Measurements from ENCODE around the gene RAI1. TPM values are rescaled to one million over a fixed set of nuclear protein-coding genes. Genes with fewer than 3 reads are reported as not detected.

RAI1 gene
- total RNA-seq, 1 experiment from 2014 or later = 12.7 TPM

- H3K27ac ChIP-seq = no peak overlapping the region
- no peaks in the 10 kb centered on the region for H3K27me3 ChIP-seq (replicated peaks)
- no peak overlapping the region for H3K4me3 ChIP-seq
- H3K4me1 ChIP-seq (replicated peaks) = peaks cover 32% of the 10 kb centered on the region
- no peak for DNase-seq (ENCODE audit: low read depth in 1 of 2, low spot score in 2 of 2)
- no peaks in the 10 kb centered on the region for H3K9me3 ChIP-seq (replicated peaks)
- H3K36me3 ChIP-seq = peaks cover 4% of the 10 kb centered on the region; the same call in 1 of the 2 replicates
These were observed 104.1 kb downstream of the RAI1 start for GRCh38 chr17:17785407-17785806.

- Histone ChIP-seq H3K9me3 (replicated peaks) (no peaks in the 10 kb centered on the region), H3K4me1 (replicated peaks) (peaks cover 19% of the 10 kb centered on the region), H3K27me3 (replicated peaks) (no peaks in the 10 kb centered on the region), H3K4me3 (no peak overlapping the region), H3K36me3 (peaks cover 4% of the 10 kb centered on the region; the same call in 1 of the 2 replicates), H3K27ac (no peak overlapping the region)
- DNase-seq (ENCODE audit: low read depth in 1 of 2, low spot score in 2 of 2) = no peak
These were observed 105.7 kb downstream of the RAI1 start for GRCh38 chr17:17786998-17787397.

- Histone ChIP-seq H3K4me1 (replicated peaks) (peaks cover 19% of the 10 kb centered on the region), H3K27ac (no peak overlapping the region), H3K27me3 (replicated peaks) (no peaks in the 10 kb centered on the region), H3K4me3 (no peak overlapping the region), H3K9me3 (replicated peaks) (no peaks in the 10 kb centered on the region), H3K36me3 (peaks cover 4% of the 10 kb centered on the region; the same call in 1 of the 2 replicates)
- DNase-seq (ENCODE audit: low read depth in 1 of 2, low spot score in 2 of 2) = no peak
These were observed 106.3 kb downstream of the RAI1 start for GRCh38 chr17:17787568-17787967.

GRCh38 chr17:17788967-17789366 is 107.7 kb downstream of the RAI1 start:
- Histone ChIP-seq H3K9me3 (replicated peaks) (no peaks in the 10 kb centered on the region), H3K4me3 (no peak overlapping the region), H3K36me3 (peaks cover 15% of the 10 kb centered on the region), H3K27me3 (replicated peaks) (no peaks in the 10 kb centered on the region), H3K27ac (no peak overlapping the region), H3K4me1 (replicated peaks) (peaks cover 19% of the 10 kb centered on the region)
- no peak for DNase-seq (ENCODE audit: low read depth in 1 of 2, low spot score in 2 of 2)

- no peak overlapping the region for H3K4me3 ChIP-seq
These were observed 108.2 kb downstream of the RAI1 start for GRCh38 chr17:17789410-17789809.

GRCh38 chr17:17789828-17790636 is 108.8 kb downstream of the RAI1 start:
- Histone ChIP-seq H3K27me3 (replicated peaks) (no peaks in the 10 kb centered on the region), H3K9me3 (replicated peaks) (no peaks in the 10 kb centered on the region), H3K36me3 (peaks cover 26% of the 10 kb centered on the region), H3K27ac (no peak overlapping the region), H3K4me1 (replicated peaks) (peaks cover 18% of the 10 kb centered on the region), H3K4me3 (no peak overlapping the region)
- DNase-seq (ENCODE audit: low read depth in 1 of 2, low spot score in 2 of 2) = no peak

More at GRCh38 chr17:17789410-17789809, 108.2 kb downstream of the RAI1 start:
- Histone ChIP-seq H3K4me1 (replicated peaks) (peaks cover 19% of the 10 kb centered on the region), H3K36me3 (peaks cover 20% of the 10 kb centered on the region), H3K9me3 (replicated peaks) (no peaks in the 10 kb centered on the region), H3K27ac (no peak overlapping the region), H3K27me3 (replicated peaks) (no peaks in the 10 kb centered on the region)
- no peak for DNase-seq (ENCODE audit: low read depth in 1 of 2, low spot score in 2 of 2)

- H3K27ac ChIP-seq = no peak overlapping the region
- peaks cover 10% of the 10 kb centered on the region for H3K4me1 ChIP-seq (replicated peaks)
- H3K36me3 ChIP-seq = peaks cover 34% of the 10 kb centered on the region
- no peaks in the 10 kb centered on the region for H3K9me3 ChIP-seq (replicated peaks)
- H3K4me3 ChIP-seq = no peak overlapping the region
- DNase-seq (ENCODE audit: low read depth in 1 of 2, low spot score in 2 of 2) = no peak
- H3K27me3 ChIP-seq (replicated peaks) = no peaks in the 10 kb centered on the region
These were observed 109.6 kb downstream of the RAI1 start for GRCh38 chr17:17790637-17791464.

GRCh38 chr17:17792037-17792550 is 110.8 kb downstream of the RAI1 start:
- Histone ChIP-seq H3K9me3 (replicated peaks) (no peaks in the 10 kb centered on the region), H3K36me3 (peaks cover 47% of the 10 kb centered on the region), H3K27ac (no peak overlapping the region), H3K27me3 (replicated peaks) (no peaks in the 10 kb centered on the region), H3K4me3 (no peak overlapping the region), H3K4me1 (replicated peaks) (no peaks in the 10 kb centered on the region)
- DNase-seq (ENCODE audit: low read depth in 1 of 2, low spot score in 2 of 2) = no peak

- Histone ChIP-seq H3K9me3 (replicated peaks) (no peaks in the 10 kb centered on the region), H3K4me3 (no peak overlapping the region), H3K4me1 (replicated peaks) (no peaks in the 10 kb centered on the region), H3K27ac (no peak overlapping the region), H3K36me3 (peaks cover 53% of the 10 kb centered on the region), H3K27me3 (replicated peaks) (no peaks in the 10 kb centered on the region)
- DNase-seq (ENCODE audit: low read depth in 1 of 2, low spot score in 2 of 2) = no peak
These were observed 111.5 kb downstream of the RAI1 start for GRCh38 chr17:17792551-17793377.

GRCh38 chr17:17793378-17794214 is 112.3 kb downstream of the RAI1 start:
- Histone ChIP-seq H3K27ac (no peak overlapping the region), H3K27me3 (replicated peaks) (no peaks in the 10 kb centered on the region), H3K9me3 (replicated peaks) (no peaks in the 10 kb centered on the region), H3K36me3 (peaks cover 58% of the 10 kb centered on the region), H3K4me3 (no peak overlapping the region), H3K4me1 (replicated peaks) (no peaks in the 10 kb centered on the region)
- DNase-seq (ENCODE audit: low read depth in 1 of 2, low spot score in 2 of 2) = no peak

GRCh38 chr17:17794382-17794781 is 113.1 kb downstream of the RAI1 start:
- DNase-seq (ENCODE audit: low read depth in 1 of 2, low spot score in 2 of 2) = no peak
- Histone ChIP-seq H3K4me3 (no peak overlapping the region), H3K4me1 (replicated peaks) (no peaks in the 10 kb centered on the region), H3K36me3 (peaks cover 64% of the 10 kb centered on the region), H3K9me3 (replicated peaks) (no peaks in the 10 kb centered on the region), H3K27ac (no peak overlapping the region), H3K27me3 (replicated peaks) (no peaks in the 10 kb centered on the region)

- Histone ChIP-seq H3K27me3 (replicated peaks) (no peaks in the 10 kb centered on the region), H3K9me3 (replicated peaks) (no peaks in the 10 kb centered on the region), H3K4me1 (replicated peaks) (no peaks in the 10 kb centered on the region), H3K27ac (no peak overlapping the region), H3K4me3 (no peak overlapping the region), H3K36me3 (peaks cover 72% of the 10 kb centered on the region)
- DNase-seq (ENCODE audit: low read depth in 1 of 2, low spot score in 2 of 2) = no peak
These were observed 114.0 kb downstream of the RAI1 start for GRCh38 chr17:17795296-17795695.
